ENCODE data around the gene ENO2.
"Not testable (repeated sequence)": the region's sequence is repeated elsewhere in the genome, so short reads cannot be mapped to it uniquely, and the experiment has no call there.

The ENO2 gene

DNA sequence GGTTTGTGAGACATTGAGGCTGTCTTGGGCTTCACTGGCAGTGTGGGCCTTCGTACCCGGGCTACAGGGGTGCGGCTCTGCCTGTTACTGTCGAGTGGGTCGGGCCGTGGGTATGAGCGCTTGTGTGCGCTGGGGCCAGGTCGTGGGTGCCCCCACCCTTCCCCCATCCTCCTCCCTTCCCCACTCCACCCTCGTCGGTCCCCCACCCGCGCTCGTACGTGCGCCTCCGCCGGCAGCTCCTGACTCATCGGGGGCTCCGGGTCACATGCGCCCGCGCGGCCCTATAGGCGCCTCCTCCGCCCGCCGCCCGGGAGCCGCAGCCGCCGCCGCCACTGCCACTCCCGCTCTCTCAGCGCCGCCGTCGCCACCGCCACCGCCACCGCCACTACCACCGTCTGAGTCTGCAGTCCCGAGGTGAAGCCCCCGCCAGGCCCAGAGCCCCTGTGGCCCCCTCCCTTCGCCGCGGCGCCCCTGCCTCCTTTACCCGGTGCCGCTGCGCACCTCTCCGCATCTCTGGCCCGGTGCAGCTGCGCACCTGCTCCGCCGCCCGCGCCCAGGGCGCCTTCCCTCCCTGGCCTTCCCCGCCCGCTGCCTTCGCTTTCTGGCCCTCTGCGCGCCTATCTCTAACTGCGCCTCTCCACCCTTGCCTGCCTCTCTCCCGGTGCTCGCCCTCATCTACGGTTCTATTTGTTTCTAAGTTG lies at the start of gene ENO2:
TSS of gene ENO2 (plus strand) at position 335 of the 701 bp plus-strand sequence. CDS start 1,253 bp downstream, outside the sequence.
- peak; percentile 78 for DNase-seq (ENCODE audit: low read depth)

DNA sequence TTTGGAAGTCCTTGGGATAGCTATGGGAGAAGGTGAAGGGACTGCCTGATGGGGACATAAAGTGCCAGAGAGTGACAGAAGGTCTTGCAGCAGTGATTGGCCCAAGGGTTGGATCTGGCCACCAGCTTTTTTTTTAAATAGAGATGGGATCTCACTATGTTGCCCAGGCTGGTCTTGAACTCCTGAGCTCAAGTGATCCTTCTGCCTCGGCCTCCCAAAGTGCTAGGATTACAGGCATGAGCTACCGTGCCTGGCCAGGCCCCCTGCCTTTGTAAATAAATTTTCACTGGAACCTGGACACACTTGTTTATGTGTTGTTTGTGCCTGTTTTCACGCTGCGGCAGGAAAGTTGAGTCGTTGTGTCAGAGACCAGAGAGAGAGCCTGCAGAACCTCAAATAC lies 49.1 kb upstream of the ENO2 start:
- not testable (repeated sequence) for DNase-seq (ENCODE audit: low read depth)

DNA sequence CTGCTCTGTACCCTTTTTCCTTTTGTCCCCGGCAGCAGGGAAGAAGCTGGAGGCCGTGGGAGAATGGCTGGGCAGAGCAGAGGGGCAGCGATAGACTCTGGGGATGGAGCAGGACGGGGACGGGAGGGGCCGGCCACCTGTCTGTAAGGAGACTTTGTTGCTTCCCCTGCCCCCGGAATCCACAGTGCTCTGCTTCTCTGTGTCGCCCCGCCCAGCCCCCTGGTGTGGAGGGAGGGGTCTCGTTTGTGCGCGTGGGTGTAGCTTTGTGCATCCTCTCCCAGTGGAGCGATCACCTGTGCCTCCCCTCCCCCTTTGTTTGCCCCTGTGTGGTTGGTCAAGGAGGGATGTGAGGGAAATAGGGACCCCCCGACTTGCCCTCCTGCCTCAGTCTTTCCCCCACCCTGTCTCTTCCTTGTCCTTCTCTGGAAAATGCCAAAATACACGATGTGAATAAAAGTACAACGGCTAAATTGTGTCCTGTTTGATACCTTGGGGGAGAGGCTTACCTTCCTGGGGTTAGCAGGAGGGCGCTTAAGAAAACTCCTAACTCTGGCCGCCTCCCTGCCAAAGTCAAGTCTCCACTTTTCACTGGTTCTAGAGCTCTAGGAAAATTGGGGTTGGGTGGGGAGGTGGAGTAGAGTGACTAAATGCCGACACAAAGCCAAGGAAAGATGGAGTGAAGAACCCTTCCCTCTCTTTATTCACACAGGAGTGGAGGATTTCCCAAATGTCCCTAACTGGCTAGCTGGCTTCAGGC lies 48.0 kb upstream of the ENO2 start:
- DNase-seq (ENCODE audit: low read depth) = no peak

DNA sequence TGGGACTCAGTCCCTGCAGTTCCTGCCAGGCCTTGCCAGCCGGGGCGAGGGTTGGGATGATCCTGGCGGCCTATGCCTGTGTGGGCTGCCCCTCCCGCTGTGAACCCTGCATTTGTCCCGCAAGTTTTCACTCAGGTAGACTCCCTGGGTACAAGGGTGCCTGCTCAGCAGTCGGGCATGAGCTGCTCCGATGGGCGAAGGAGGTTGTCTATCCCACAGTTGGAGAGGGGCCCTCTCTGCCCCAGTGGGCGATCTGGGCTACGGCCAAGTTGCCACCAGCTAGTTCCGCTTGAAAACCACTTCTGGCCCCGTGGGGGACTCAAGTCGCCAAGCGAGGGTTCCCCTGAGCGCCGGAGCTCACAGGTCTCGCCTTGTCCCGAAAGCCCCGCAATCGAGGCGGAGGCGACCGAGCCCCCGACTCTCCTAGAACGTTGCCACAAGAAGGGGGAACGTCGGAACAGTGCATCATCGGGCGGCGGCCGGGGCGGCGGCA lies 47.4 kb upstream of the ENO2 start:
- DNase-seq (ENCODE audit: low read depth) = no peak

DNA sequence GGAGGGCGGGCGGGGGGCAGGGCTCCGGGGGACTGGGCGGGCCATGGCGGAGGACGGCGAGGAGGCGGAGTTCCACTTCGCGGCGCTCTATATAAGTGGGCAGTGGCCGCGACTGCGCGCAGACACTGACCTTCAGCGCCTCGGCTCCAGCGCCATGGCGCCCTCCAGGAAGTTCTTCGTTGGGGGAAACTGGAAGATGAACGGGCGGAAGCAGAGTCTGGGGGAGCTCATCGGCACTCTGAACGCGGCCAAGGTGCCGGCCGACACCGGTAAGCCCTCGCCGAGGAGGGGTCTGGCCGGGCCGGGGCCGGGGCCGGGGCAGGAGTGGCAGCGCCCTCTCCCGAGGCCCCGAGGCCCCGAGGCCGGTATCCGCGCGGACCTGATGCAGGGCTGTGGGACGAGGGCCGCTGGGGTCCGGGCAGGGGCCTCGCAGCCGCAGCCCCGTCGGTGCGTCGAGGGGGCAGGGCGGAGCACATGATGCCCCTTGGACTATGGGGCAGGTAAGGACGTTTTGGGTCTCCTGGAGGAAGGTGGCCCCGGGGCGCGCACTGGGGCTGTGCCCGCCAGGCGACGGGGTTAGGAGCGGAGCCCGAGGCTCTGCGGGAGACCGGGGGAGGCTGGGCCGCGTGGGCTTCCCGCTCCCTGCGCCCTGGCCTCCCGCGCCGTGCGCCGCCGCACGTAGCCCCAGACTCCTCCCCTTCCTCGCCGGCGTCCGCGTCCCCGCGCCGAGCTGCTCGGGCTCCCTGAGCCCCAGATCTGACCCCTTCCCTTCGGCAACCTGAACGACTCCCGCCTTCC lies 46.8 kb upstream of the ENO2 start, which contains the start of gene TPI1:
TSS of gene TPI1 (plus strand) at position 119 of the 798 bp plus-strand sequence. CDS start at position 155, 36 bp downstream.
- peak; percentile 72 for DNase-seq (ENCODE audit: low read depth)

DNA sequence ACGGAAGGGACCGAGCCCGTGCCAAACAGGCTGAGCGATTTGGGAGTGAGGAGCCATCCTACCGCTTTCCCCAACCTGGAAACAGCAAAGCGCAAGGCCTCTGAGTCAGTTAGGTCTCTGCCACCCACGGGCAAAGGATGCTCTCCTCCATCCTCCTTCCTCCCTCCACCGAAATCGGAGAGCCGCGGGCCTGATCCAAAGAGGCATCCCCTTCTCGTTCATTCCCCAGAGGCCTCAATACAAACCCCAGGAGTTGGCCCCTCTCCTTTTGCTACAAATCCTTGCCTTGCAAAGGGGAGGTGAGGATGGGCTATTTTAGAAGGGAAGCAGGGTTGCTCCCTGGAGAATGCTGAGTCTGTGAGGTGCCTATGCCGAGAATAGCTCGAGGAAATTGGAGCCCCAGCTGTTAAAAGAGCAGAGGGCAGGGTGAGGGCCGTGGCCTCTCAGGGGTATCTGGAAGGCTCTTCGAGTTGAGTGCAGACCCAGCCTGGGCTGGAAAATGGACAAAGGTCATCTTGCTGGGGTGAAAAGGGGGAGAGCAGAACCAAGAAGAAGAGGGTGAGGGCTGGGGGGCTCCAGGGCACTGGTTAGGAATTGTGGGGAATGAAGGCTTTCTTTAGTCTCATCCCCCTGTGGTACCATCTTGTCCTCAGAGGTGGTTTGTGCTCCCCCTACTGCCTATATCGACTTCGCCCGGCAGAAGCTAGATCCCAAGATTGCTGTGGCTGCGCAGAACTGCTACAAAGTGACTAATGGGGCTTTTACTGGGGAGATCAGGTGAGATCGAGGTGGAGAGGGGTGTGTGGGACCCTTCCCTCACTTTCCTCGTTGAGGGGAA lies 46.0 kb upstream of the ENO2 start:
- DNase-seq (ENCODE audit: low read depth) = no peak

DNA sequence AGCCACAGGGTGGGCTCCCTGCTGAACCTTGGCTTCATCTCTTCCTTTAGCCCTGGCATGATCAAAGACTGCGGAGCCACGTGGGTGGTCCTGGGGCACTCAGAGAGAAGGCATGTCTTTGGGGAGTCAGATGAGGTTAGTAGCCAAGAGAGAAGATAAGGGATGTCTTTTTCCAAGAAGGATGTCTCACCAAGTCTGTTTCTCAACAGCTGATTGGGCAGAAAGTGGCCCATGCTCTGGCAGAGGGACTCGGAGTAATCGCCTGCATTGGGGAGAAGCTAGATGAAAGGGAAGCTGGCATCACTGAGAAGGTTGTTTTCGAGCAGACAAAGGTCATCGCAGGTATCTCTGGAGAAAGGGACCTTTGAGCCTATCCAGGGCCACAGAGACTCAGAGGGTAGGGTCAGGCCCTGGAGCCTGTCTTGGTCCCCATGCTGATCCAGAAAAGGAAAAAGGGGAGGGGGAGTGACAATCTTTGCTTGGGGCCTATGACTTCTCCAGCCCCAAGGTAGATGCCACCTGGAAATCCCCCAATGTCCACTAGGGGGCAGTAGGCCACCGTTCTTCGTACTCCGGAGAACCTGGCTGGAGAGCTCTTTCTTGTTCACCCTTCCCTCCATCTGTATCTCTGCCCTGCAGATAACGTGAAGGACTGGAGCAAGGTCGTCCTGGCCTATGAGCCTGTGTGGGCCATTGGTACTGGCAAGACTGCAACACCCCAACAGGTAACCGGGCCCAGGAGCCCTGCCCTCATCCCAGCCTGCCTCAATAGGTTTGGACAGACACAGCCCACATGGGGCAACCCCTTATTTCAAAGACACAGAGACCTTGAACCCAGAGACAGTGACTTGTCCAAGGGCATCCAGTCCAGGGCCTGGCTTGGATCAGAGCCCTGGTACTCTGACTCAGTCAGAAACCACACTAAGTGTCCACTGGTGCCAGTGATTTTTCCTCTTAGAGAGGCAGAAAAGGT lies 45.0 kb upstream of the ENO2 start:
- DNase-seq (ENCODE audit: low read depth) = peak; percentile 72

DNA sequence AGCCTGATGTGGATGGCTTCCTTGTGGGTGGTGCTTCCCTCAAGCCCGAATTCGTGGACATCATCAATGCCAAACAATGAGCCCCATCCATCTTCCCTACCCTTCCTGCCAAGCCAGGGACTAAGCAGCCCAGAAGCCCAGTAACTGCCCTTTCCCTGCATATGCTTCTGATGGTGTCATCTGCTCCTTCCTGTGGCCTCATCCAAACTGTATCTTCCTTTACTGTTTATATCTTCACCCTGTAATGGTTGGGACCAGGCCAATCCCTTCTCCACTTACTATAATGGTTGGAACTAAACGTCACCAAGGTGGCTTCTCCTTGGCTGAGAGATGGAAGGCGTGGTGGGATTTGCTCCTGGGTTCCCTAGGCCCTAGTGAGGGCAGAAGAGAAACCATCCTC lies 44.1 kb upstream of the ENO2 start:
- DNase-seq (ENCODE audit: low read depth) = not testable (repeated sequence)

DNA sequence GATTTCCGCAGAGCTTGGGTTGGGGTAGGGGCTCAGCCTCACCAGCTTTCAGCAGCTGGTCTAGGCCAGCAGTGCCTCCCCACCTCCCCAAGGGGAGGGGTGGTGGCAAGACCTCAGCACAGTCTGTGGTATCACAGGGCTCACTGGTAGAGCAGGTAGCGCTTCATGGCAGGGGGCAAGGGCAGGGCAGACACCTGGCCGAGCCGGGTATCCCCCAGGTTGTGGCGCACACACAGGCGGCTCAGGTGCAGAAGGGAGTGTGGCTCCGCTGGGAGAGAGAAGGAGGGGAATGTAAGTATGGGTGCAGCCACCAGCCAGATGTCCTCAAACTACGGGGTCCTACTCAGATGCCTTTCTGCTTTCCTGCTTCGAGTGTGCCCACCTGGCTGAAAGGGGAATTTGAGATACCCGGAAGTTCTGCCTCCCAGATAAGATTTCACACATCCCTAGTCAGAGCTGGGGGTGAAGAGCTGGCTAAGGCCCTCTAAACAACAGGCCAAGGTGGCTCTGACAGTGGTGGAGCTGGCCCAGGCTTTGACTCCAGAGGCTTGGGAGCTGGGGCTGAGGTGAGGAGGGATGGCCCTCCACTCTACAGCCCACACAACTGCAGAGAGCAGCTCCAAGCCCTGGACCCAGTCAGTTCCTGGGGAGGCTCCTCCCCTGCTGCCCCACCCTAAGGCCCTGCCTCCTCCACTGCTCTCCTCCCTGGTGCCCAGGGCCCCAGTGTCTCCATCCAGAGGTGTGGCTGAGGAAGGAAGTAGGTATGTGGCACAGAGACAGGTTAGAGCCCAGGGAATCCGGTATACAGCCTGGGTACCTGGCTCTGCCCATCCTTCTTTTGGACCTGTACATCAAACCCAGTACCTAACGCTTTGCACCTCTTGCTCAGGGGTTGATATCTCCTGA lies 43.1 kb upstream of the ENO2 start:
- DNase-seq (ENCODE audit: low read depth) = no peak

DNA sequence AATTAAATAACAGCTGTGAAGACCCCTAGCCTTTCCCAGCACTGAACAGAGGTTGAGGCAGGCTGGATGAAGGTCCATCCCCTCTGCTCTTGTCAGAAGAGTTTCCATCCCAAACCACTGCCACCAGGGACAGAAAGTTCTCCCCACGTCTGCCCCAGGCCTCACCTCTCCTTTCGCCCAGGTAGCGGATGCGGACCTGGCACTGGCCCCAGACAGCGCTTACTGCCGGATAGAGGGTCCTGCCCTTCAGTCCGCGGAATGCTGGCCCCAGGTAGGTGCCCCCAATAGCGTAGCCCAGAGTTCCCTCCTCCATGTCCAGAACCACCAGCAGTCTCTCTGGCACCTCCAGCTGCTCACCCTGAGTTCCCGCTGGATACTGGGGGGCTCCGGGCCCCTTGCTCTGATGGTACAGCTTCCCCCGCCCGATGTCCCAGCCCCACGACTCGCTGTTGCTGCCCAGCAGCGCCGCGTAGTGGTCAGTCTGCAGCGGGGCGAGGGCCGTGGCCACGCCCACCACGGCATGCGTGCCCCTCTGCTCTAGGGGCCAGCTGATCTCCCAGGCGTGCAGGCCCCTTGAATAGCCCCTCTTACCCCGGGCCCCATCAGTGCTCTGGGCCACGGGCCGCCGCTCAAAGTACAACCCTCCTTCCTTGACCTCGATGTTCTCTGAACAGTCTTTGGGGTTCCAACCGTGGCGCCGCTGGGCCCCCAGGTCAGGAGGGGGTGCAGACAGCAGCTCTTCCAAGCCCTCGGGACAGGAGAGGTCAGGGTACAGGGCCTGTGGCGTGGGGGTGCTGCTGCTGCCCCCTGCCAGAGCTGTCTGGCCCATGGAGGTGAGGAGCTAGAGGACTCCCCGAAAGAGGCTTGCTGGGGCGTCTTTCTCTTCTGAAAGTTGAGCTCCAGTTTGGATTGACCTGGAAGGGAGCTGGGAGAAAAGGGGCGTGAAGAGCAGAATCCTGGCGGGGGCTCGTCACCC lies 42.0 kb upstream of the ENO2 start:
- peak; percentile 82 for DNase-seq (ENCODE audit: low read depth)

DNA sequence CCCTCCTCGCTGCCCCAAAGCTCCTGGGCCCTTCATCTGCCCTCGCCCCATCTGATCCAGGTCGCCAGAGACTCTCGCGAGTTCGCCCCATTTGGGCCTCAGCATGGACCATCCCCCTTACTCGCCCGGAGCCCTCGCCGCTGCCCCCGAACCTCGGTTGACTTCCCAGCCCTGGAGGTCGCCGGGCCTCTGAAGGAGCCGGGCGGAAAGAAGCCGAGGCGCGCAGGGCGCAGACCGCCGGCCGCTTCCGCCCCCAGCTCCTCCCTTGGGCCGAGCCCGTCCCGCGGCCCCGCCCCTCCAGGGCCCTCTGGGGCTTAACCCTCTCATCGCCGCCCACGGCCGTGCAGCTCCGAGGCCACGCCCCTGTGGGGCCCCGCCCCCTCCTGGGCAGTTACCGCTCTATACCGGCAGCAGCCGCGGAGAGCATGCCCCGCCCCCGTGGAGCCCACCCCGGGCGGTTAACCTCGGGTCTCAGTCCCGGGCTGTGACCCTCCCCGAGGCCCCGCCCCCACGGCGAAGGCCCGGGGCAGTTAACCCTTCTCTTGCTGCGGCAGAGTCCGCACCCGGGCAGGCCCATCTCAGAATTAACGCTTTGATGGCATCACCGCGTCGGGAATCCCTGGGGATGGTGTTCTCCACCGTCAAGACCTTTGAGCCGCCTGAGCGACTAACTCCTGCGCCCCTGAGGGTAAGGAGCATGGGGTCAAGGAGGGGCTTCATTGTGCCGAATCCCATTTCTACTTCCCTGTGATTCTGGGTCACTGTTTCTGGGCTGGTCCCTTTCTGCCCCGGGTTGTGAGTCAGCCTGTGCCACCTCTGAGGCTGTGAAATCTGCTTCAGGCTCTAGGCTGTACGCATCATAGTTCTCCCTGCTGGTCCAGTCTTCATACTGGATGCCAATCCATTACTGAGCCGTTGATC lies 41.0 kb upstream of the ENO2 start, which contains the start of gene SPSB2:
TSS of gene SPSB2 (minus strand) at position 210 of the 921 bp plus-strand sequence. CDS start 402 bp downstream, outside the sequence.
- DNase-seq (ENCODE audit: low read depth) = peak; percentile 99

DNA sequence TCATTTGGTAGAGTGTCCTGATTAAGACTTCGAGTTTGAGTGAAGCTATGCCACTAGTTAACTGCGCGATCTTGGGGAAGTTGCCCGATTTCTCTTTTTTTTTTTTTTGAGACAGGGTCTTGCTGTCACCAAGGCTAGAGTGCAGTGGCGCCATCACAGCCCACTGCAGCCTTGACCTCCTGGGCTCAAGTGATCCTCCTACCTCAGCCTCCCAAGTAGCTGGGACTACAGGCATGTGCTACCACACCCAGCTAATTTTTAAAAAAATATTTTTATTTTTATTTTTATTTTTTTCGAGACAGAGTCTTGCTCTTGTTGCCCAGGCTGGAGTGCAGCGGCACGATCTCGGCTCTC lies 40.4 kb upstream of the ENO2 start:
- not testable (repeated sequence) for DNase-seq (ENCODE audit: low read depth)

DNA sequence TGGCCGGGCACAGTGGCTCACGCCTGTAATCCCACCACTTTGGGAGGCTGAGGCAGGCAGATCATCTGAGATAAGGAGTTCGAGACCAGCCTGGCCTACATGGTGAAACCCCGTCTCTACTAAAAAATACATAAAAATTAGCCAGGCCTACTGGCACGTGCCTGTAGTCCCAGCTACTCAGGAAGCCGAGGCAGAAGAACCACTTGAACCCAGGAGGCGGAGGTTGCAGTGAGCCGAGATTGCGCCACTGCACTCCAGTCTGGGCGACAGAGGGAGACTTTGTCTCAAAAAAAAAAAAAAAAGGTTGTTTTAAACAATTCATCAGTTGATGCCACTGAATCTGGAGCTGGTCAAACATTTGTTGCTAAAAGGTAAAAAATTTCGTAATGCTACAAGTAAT lies 34.6 kb upstream of the ENO2 start:
- DNase-seq (ENCODE audit: low read depth) = not testable (repeated sequence)

DNA sequence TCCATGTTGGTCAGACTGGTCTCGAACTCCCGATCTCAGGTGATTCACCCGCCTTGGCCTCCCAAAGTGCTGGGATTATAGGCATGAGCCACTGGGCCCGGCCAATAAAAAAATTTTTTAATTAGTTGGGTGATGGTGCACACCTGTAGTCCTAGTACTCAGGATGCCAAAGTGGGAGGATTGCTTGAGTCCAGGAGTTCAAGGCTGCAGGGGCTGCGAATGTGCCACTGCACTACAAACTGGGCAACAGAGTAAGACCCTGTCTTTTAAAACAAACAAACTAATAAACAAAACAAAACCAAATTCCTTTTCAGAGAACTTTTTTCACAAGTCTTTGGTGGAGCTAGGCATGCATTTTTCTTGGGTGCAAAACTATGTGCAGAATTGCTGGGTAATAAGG lies 31.1 kb upstream of the ENO2 start:
- no peak for DNase-seq (ENCODE audit: low read depth)

DNA sequence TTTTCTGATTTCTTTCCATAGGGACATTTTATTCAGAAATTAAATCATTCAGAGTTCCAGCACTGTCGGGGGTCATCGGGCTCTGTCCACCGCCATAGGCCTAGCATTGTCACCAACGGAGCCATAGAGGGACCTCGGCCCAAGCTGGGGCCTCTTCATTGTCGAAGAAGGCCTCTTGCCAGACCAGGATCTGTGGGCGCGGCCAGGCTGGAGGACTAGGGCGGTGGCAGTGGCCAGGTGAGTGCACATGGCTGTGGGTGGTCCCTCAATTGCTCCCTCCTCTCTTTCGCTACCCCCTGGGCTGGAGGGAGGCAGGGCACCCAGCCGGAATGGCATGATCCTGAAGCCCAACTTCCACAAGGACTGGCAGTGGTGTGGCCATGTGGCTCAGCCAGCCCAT lies 30.7 kb upstream of the ENO2 start:
- no peak for DNase-seq (ENCODE audit: low read depth)

DNA sequence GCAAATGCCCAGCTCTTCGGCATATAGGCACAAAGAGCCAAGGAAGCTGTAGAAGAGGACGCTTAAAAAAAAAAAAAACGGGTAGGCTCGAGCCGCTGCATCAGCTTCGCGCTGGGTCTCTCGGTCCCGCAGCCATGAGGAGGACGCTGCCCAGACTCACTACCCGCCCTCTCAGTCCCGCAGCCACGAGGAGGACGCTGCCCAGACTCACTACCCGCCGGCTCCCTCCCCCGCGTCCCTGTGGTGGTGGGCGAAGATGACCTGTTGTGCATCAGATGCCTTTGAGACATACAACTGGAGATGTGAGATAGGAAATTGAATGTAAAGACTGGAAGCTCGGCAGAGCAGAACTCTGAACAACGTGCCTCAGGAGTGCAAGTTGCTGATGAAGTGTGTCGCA lies 29.8 kb upstream of the ENO2 start:
- no peak for DNase-seq (ENCODE audit: low read depth)
